HL-60 (cell line): ENCODE measurements around the gene UBR2.

ENCODE experiments used
- DNase-seq, 2 experiments: peaks; one replicate each; pipeline ENCODE4 v3.0.0-alpha.2; 2010 to 2020; ENCODE audit warnings: low read depth in 1 of 2, low spot score in 1 of 2
- H3K27ac ChIP-seq: fragments of 250-450 bp; sonication (Bioruptor Pico); replicated peaks from 2 replicates; pipeline ENCODE4 v1.5.1; 2020; ENCODE audit warnings: mild to moderate bottlenecking, moderate library complexity
- H3K27me3 ChIP-seq: fragments of 250-450 bp; sonication (Bioruptor Pico); 2 replicates; pipeline ENCODE4 v1.5.1; 2021; ENCODE audit warnings: mild to moderate bottlenecking, moderate library complexity; ENCODE audit not compliant: insufficient read depth, poor library complexity, severe bottlenecking
- H3K4me3 ChIP-seq: replicated peaks from 2 replicates; pipeline ENCODE4 v1.5.1; 2011; ENCODE audit warnings: mild to moderate bottlenecking, control low read depth, low read length; ENCODE audit not compliant: insufficient read depth
- CTCF ChIP-seq: IDR thresholded peaks from one replicate; pipeline ENCODE4 v1.5.1; 2011; ENCODE audit warnings: low read length, control low read depth, inconsistent platforms; ENCODE audit not compliant: insufficient read depth
- SPI1 ChIP-seq: IDR thresholded peaks from 2 replicates; pipeline ENCODE4 v1.6.1; 2012; ENCODE audit warnings: low read depth, mild to moderate bottlenecking, borderline replicate concordance

Gene UBR2

GRCh38 chr6:42742116-42742894 is 178.5 kb downstream of the UBR2 start:
- no peaks in the 10 kb centered on the region for H3K27me3 ChIP-seq
- H3K27ac ChIP-seq: no peak overlapping the region
- H3K4me3 ChIP-seq: no peak overlapping the region
- peak in 1 of 2 experiments; percentile 32 for DNase-seq
- TF ChIP-seq SPI1: no peak
- no peak for TF ChIP-seq CTCF
